Mesothelial cell of epicardium (in vitro differentiated cells): ENCODE data around the gene EMC8. TPM values are rescaled to one million over a fixed set of nuclear protein-coding genes. Genes with fewer than 3 reads are reported as not detected.

Experiments used
- DNase-seq, 2 experiments: peaks; one replicate each; pipeline ENCODE4 v3.0.0; 2021; ENCODE audit warnings: low spot score in 2 of 2; ENCODE audit not compliant: unreplicated experiment in 2 of 2
- H3K27ac Mint-ChIP-seq: 2 replicates; pipeline ENCODE4 v1.8.0; 2021; ENCODE audit warnings: mixed read lengths
- H3K27me3 Mint-ChIP-seq: 2 replicates; pipeline ENCODE4 v1.8.0; 2021; ENCODE audit warnings: low read depth, mixed read lengths
- H3K36me3 Mint-ChIP-seq: 2 replicates; pipeline ENCODE4 v1.8.0; 2021; ENCODE audit warnings: mixed read lengths
- H3K4me1 Mint-ChIP-seq: 2 replicates; pipeline ENCODE4 v1.8.0; 2021; ENCODE audit warnings: mixed read lengths
- H3K4me3 Mint-ChIP-seq: 2 replicates; pipeline ENCODE4 v1.8.0; 2021; ENCODE audit warnings: mild to moderate bottlenecking, moderate library complexity, mixed read lengths
- H3K9me3 Mint-ChIP-seq: 2 replicates; pipeline ENCODE4 v1.8.0; 2021; ENCODE audit warnings: mixed read lengths
- total RNA-seq: library from RNA; stranded (reverse); gene quantifications from 3 replicates; pipeline ENCODE4 v1.2.1, GENCODE V29; 2021
- TF ChIP-seq, protein P1 (sequence below): fragments of 200-600 bp; sonication (generic); IDR thresholded peaks from one replicate; pipeline ENCODE4 v1.5.0; 2021; ENCODE audit warnings: antibody characterized with exemption; ENCODE audit not compliant: unreplicated experiment

The EMC8 gene
- total RNA-seq, 1 donor from 2014 or later = 28.7 TPM

DNA sequence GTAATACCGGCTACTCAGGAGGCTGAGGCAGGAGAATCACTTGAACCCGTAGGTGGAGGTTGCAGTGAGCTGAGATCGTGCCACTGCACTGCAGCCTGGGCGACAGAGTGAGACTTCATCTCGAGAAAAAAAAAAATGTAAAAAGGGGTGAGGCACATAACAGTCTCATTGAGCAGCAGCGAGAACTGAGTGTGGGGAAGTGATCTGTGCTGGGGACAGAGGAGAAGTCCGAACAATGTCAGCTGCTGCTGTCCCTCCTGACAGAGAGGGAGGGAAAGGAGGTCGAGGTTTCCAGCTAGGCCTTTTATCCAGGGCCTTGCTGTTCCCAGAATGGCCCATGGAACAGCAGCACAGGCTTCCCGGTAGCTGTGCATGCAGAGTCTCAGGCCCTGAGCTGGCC, 62.4 kb downstream of the EMC8 start:
- no peak overlapping the region for H3K4me3 Mint-ChIP-seq
- TF ChIP-seq, protein P1, sequence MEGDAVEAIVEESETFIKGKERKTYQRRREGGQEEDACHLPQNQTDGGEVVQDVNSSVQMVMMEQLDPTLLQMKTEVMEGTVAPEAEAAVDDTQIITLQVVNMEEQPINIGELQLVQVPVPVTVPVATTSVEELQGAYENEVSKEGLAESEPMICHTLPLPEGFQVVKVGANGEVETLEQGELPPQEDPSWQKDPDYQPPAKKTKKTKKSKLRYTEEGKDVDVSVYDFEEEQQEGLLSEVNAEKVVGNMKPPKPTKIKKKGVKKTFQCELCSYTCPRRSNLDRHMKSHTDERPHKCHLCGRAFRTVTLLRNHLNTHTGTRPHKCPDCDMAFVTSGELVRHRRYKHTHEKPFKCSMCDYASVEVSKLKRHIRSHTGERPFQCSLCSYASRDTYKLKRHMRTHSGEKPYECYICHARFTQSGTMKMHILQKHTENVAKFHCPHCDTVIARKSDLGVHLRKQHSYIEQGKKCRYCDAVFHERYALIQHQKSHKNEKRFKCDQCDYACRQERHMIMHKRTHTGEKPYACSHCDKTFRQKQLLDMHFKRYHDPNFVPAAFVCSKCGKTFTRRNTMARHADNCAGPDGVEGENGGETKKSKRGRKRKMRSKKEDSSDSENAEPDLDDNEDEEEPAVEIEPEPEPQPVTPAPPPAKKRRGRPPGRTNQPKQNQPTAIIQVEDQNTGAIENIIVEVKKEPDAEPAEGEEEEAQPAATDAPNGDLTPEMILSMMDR = no peak
- no peak overlapping the region for H3K27ac Mint-ChIP-seq
- no peak for DNase-seq
- no peaks in the 10 kb centered on the region for H3K9me3 Mint-ChIP-seq
- H3K27me3 Mint-ChIP-seq = no peaks in the 10 kb centered on the region
- peaks cover 9% of the 10 kb centered on the region for H3K36me3 Mint-ChIP-seq
- no peaks in the 10 kb centered on the region for H3K4me1 Mint-ChIP-seq

DNA sequence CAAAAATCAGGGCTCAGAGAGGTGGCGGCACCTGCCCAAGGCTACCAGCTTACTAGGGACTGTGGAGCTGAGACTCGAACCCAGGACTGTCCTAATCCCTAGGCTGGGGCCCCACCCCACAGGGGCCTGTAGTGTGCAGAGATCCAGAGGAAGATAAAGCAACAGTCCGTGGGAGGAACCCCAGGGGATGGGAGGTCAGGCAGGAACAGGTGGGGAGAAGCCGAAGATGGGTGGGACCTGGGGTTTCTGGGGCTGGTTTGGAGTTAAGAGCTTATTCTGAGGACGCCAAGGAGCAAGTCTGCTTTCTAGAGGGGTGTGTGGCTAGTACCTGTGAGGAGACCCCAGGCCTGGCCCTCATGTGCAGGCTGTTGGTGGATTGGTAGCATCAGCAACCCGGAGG, 63.4 kb downstream of the EMC8 start:
- Mint-ChIP-seq H3K9me3 (no peaks in the 10 kb centered on the region), H3K36me3 (peaks cover 7% of the 10 kb centered on the region), H3K4me3 (no peak overlapping the region), H3K27me3 (no peaks in the 10 kb centered on the region), H3K27ac (no peak overlapping the region), H3K4me1 (peaks cover 2% of the 10 kb centered on the region)
- TF ChIP-seq, protein P1 = no peak
- no peak for DNase-seq

DNA sequence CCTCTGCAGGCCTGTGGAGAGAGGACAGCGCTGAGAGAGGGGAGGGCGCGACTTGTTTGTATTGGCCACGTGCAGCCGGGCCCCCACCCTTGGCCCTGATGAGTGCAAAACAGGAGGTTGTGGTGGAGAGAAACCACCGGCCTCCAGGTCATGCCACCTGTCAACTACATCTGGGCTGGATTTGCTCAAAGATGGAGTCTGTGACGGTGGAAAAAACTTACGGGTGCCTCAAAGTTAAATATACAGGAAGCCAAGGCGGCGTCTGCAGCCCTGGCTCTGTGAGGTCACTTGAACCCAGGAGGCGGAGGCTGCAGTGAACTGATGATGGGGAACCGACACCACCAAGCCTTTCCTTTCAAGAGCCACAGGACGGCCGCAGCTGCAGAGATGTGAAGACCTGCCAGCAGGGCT, 64.1 kb downstream of the EMC8 start:
- H3K27ac Mint-ChIP-seq = no peak overlapping the region
- no peak overlapping the region for H3K4me3 Mint-ChIP-seq
- peaks cover 3% of the 10 kb centered on the region for H3K4me1 Mint-ChIP-seq
- H3K27me3 Mint-ChIP-seq = no peaks in the 10 kb centered on the region
- no peaks in the 10 kb centered on the region for H3K9me3 Mint-ChIP-seq
- TF ChIP-seq, protein P1 = no peak
- DNase-seq = no peak
- peaks cover 4% of the 10 kb centered on the region for H3K36me3 Mint-ChIP-seq

DNA sequence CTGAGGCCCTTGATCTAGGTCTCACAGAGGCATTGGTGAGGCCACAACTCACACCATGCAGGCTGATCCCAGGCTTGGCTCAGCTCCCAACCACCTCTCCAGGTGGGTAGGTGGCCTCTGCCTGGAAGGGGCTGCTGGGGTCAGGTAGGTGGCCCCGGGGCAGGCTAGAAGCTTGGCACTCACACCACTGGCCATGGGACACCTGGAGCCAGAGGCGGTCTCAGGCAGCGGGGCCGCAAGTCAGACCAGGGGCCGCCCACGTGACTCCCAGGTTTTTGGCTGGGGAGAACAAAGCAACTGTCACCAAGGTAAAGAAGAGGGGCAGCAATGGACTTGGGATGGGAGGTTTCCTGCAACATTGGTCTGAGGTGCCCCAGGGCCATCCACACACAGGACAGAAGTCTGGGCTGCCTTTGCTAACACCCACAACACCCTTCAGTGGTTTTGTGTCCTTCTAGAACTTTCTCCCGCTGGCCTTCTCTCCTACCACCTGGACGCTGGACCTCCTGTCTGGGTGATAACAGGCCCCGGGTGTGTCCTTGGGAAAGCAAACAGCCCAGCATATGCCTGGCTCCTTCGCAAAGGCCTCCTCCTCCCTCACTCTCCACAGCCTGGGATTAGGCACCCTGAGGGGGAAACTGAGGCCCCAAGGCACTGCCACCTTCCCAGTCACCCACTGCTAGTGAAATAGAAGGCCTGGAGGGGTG, 64.9 kb downstream of the EMC8 start:
- H3K27ac Mint-ChIP-seq = no peak overlapping the region
- no peaks in the 10 kb centered on the region for H3K9me3 Mint-ChIP-seq
- H3K4me1 Mint-ChIP-seq = peaks cover 6% of the 10 kb centered on the region
- TF ChIP-seq, protein P1 = no peak
- H3K4me3 Mint-ChIP-seq = no peak overlapping the region
- H3K27me3 Mint-ChIP-seq = no peaks in the 10 kb centered on the region
- DNase-seq = no peak
- peaks cover 4% of the 10 kb centered on the region for H3K36me3 Mint-ChIP-seq

DNA sequence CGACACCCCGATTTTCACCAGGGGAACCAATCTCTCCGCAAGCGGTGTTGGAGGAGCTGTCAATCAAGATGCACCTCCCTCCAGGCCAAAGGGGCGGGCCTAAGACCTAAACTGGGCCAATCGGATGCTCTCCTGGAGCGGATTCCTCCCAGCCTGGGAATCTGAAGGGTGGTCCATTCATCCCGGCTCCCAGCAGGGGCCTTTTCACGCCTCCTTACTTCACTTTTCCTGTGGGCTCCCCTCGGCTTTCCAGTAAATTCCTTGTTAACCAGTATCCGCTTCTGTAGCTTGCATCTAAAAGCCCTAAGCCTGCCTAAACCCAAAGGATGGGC, 65.5 kb downstream of the EMC8 start:
- Mint-ChIP-seq H3K27ac (no peak overlapping the region), H3K9me3 (no peaks in the 10 kb centered on the region), H3K4me1 (peaks cover 7% of the 10 kb centered on the region), H3K27me3 (no peaks in the 10 kb centered on the region), H3K36me3 (peaks cover 4% of the 10 kb centered on the region), H3K4me3 (no peak overlapping the region)
- DNase-seq = no peak
- TF ChIP-seq, protein P1 = no peak
